Measurements from ENCODE around the gene PRKCE. TPM values are rescaled to one million over a fixed set of nuclear protein-coding genes. Genes with fewer than 3 reads are reported as not detected.

The PRKCE gene
- total RNA-seq, 1 donor from 2014 or later: 20.8 TPM

- DNase-seq (ENCODE audit: low spot score): peak; percentile 46
Observed at GRCh38 chr2:45960057-45960863, 308.8 kb downstream of the PRKCE start.

- peak; percentile 56 for DNase-seq (ENCODE audit: low spot score)
Observed at GRCh38 chr2:45962177-45962921, 310.9 kb downstream of the PRKCE start.

GRCh38 chr2:45963816-45964215, 312.3 kb downstream of the PRKCE start:
- no peak for DNase-seq (ENCODE audit: low spot score)

GRCh38 chr2:45964223-45964841, 312.9 kb downstream of the PRKCE start:
- DNase-seq (ENCODE audit: low spot score): peak; percentile 93

- no peak for DNase-seq (ENCODE audit: low spot score)
Observed at GRCh38 chr2:45964906-45965305, 313.4 kb downstream of the PRKCE start.

- DNase-seq (ENCODE audit: low spot score): no peak
Observed at GRCh38 chr2:45965871-45966498, 314.5 kb downstream of the PRKCE start.

- DNase-seq (ENCODE audit: low spot score): no peak
Observed at GRCh38 chr2:45968946-45969584, 317.6 kb downstream of the PRKCE start.

- DNase-seq (ENCODE audit: low spot score): no peak
Observed at GRCh38 chr2:45973426-45973825, 322.0 kb downstream of the PRKCE start.

GRCh38 chr2:45974056-45974455, 322.6 kb downstream of the PRKCE start:
- DNase-seq (ENCODE audit: low spot score): no peak

GRCh38 chr2:45974762-45975408, 323.4 kb downstream of the PRKCE start:
- DNase-seq (ENCODE audit: low spot score): no peak

- no peak for DNase-seq (ENCODE audit: low spot score)
Observed at GRCh38 chr2:45975752-45976517, 324.5 kb downstream of the PRKCE start.

- no peak for DNase-seq (ENCODE audit: low spot score)
Observed at GRCh38 chr2:45978302-45978859, 326.9 kb downstream of the PRKCE start.

- DNase-seq (ENCODE audit: low spot score): no peak
Observed at GRCh38 chr2:45979065-45979464, 327.6 kb downstream of the PRKCE start.

- no peak for DNase-seq (ENCODE audit: low spot score)
Observed at GRCh38 chr2:45980161-45980865, 328.8 kb downstream of the PRKCE start.

GRCh38 chr2:45981384-45981930, 330.0 kb downstream of the PRKCE start:
- no peak for DNase-seq (ENCODE audit: low spot score)

- DNase-seq (ENCODE audit: low spot score): no peak
Observed at GRCh38 chr2:45982096-45982495, 330.6 kb downstream of the PRKCE start.

GRCh38 chr2:45983213-45983612, 331.7 kb downstream of the PRKCE start:
- DNase-seq (ENCODE audit: low spot score): peak; percentile 7

- no peak for DNase-seq (ENCODE audit: low spot score)
Observed at GRCh38 chr2:45984366-45984765, 332.9 kb downstream of the PRKCE start.

- DNase-seq (ENCODE audit: low spot score): peak; percentile 9
Observed at GRCh38 chr2:45984896-45985473, 333.5 kb downstream of the PRKCE start.

All from mucosa of gallbladder (tissue), 1 donor.